AG04449 (cell line): ENCODE measurements around the gene ACP2.

Experiments
- CTCF ChIA-PET: fragments of 350-600 bp; formaldehyde crosslinking; extraction: SDS; loops from one replicate; lab custom pipeline; 2021; ENCODE audit warnings: antibody characterized with exemption; lab: Yijun Ruan, JAX
- POLR2A ChIA-PET: fragments of 400-600, 350-600 bp; formaldehyde crosslinking; extraction: SDS; loops from one replicate; lab custom pipeline; 2020; ENCODE audit warnings: antibody characterized with exemption, inconsistent platforms; lab: Yijun Ruan, JAX
- DNase-seq: peaks from one replicate; pipeline ENCODE4 v3.0.0-alpha.2; 2010; ENCODE audit warnings: low read depth, low spot score
- H3K4me3 ChIP-seq: 2 replicates; pipeline ENCODE4 v1.5.1; 2011; ENCODE audit warnings: low read depth, mild to moderate bottlenecking, control low read depth, low read length
- TF ChIP-seq, protein P1 (sequence below): IDR thresholded peaks from one replicate; pipeline ENCODE4 v1.5.1; 2011; ENCODE audit warnings: mild to moderate bottlenecking, moderate library complexity, low read length, control low read depth, inconsistent platforms; ENCODE audit not compliant: insufficient read depth; ENCODE audit errors: missing control alignments

ACP2 gene

DNA sequence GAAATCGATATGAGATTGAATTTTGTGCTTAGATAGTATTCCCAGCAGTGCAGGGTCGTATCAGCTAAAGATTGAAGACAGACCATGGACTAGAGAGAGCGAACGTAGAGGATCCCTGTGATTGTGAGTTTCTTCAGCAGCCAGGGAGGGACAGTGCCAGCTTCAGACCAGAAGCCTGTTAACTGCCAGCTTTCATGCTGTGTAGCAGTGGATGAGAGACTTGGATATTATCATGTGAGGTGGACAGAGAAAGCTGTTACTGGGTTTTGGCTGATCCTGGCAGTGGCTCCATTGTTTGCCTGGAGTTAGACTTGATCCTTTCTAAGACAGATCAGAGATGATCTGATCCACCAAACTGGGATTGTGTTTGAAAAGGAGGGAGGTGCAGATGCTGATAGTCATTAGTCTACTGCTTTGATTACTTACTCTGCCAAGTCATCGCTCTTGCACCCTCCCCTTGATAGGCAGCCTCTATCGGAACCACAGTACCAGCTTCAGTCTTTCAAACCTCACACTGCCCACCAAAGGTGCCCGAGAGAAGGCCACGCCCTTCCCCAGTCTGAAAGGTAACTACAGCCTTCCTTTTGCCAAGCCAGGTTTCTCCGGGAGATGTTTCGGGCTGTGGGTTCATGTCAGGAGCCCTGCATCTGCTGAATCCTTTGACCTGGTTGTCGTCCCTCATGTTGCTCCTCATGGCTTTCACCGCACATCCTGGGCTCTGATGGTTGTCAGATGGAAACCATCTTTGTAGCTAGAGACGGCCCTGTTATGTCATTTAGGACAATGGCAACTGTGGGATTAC is 37.6 kb upstream of the ACP2 start:
- ChIA-PET POLR2A (interaction anchor here (0.6 kb wide), 1 partner anchor 101 kb away, joined by 3 read pairs; no protein-coding TSS in a partner anchor), CTCF (no interaction called here)
- TF ChIP-seq, protein P1, sequence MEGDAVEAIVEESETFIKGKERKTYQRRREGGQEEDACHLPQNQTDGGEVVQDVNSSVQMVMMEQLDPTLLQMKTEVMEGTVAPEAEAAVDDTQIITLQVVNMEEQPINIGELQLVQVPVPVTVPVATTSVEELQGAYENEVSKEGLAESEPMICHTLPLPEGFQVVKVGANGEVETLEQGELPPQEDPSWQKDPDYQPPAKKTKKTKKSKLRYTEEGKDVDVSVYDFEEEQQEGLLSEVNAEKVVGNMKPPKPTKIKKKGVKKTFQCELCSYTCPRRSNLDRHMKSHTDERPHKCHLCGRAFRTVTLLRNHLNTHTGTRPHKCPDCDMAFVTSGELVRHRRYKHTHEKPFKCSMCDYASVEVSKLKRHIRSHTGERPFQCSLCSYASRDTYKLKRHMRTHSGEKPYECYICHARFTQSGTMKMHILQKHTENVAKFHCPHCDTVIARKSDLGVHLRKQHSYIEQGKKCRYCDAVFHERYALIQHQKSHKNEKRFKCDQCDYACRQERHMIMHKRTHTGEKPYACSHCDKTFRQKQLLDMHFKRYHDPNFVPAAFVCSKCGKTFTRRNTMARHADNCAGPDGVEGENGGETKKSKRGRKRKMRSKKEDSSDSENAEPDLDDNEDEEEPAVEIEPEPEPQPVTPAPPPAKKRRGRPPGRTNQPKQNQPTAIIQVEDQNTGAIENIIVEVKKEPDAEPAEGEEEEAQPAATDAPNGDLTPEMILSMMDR: no peak
- H3K4me3 ChIP-seq: no peak overlapping the region
- DNase-seq: no peak

DNA sequence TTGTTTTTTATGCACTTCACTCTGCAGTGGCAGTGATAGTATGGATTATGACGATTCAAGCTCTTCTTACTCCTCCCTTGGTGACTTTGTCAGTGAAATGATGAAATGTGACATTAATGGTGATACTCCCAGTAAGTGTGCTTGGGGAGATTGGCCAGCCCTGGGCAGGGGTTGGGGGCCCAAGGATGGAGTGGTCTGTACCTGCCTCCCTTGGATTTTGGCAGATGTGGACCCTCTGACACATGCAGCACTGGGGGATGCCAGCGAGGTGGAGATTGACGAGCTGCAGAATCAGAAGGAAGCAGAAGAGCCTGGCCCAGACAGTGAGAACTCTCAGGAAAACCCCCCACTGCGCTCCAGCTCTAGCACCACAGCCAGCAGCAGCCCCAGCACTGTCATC is 35.5 kb upstream of the ACP2 start:
- TF ChIP-seq, protein P1: no peak
- no peak overlapping the region for H3K4me3 ChIP-seq
- ChIA-PET CTCF (interaction anchor here (0.8 to 1.2 kb wide), 3 partner anchors 13 to 122 kb away, joined by 3 read pairs; no protein-coding TSS in a partner anchor), POLR2A (no interaction called here)
- DNase-seq: no peak

DNA sequence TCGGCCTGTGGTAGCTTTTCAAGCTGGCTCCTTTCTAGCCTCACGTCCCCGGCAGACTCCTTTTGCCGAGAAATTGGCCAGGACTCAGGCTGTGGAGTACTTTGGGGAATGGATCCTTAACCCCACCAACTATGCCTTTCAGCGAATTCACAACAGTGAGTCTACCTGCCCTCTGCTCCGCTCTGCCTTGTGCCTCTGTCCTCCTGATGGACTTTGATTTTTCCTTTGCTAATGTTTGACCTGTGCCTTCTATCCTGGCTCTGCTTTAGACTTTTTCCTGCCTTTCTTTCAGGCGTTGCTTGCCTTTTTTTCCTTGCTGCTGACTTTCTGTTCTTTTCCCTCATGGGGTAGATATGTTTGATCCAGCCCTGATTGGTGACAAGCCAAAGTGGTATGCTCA is 33.8 kb upstream of the ACP2 start:
- ChIA-PET CTCF (no interaction called here), POLR2A (no interaction called here)
- H3K4me3 ChIP-seq: no peak overlapping the region
- no peak for DNase-seq
- TF ChIP-seq, protein P1: no peak

DNA sequence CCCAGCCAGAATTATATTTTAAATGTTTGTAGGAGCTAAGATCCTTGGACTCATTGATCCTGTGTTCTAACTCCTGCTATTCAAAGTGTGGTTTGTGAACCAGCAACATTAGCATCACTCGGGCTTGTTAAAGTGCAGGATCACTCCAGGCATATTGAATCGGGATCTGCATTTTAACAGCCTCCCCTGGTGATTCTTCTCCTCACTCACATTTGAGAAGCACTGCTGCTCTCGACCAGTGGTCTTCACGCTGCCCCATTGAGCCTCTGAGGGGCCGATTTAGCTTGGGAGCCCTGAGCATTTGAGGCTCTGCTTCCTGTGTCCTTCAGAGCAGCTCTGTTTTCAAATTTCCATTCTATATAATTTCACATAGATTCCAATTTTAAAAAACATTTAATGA is 32.2 kb upstream of the ACP2 start:
- no peak overlapping the region for H3K4me3 ChIP-seq
- CTCF ChIA-PET: interaction anchor here (0.9 to 1.2 kb wide), 3 partner anchors 9 to 93 kb away, joined by 3 to 5 read pairs (median 3); no protein-coding TSS in a partner anchor
- POLR2A ChIA-PET: no interaction called here
- TF ChIP-seq, protein P1: no peak
- DNase-seq: no peak

DNA sequence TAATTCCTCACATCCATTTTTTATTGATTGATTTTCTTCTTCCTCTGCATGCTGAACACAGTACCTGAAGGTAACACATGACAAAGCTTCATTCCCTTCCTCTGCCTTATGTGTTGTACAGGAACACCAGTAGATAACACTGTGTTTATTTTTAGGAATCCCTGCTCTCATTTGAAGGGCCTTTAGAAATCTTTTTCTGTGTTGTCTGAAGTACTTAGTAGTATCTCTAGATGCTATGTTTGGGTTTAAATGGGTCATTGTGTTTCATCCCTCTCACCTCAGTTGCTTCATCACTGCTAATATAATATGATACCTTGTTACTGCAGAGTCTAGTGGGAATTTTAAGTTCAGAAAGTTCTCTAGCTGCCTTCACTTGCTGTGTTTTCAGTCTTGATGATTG is 31.5 kb upstream of the ACP2 start:
- ChIA-PET CTCF (interaction anchor here (1.0 to 1.2 kb wide), 2 partner anchors 8 to 94 kb away, joined by 3 to 5 read pairs; no protein-coding TSS in a partner anchor), POLR2A (no interaction called here)
- DNase-seq: no peak
- no peak overlapping the region for H3K4me3 ChIP-seq
- TF ChIP-seq, protein P1: no peak

DNA sequence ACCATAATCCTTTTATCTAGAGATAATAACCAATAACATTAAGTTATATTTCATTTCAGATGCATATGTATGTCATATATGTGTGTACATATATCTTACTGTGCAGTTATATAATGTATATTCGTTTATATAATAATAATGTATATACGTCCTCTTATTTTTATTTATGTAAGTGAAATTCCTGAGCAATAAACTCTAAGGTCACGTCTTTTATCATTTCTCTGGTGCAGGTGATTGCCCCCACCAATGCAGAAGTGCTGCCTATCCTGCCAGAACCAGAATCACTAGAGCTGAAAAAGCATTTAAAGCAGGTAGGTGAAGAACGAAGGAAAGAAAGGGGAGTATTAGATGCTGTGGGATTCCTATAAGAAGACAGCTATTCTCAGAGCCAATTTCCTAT is 30.2 kb upstream of the ACP2 start:
- TF ChIP-seq, protein P1: no peak
- DNase-seq: no peak
- ChIA-PET CTCF (interaction anchor here (0.9 kb wide), 1 partner anchor 45 kb away, joined by 3 read pairs; no protein-coding TSS in a partner anchor), POLR2A (no interaction called here)
- no peak overlapping the region for H3K4me3 ChIP-seq
